GM12878 (cell line): ENCODE data around the gene RSBN1L. TPM values are rescaled to one million over a fixed set of nuclear protein-coding genes. Genes with fewer than 3 reads are reported as not detected.

Source experiments
- ATF7 ChIP-seq: fragments of 450-650 bp; IDR thresholded peaks from 2 replicates; pipeline ENCODE4 v1.6.1; 2016; ENCODE audit warnings: low read depth, mild to moderate bottlenecking
- BCL11A ChIP-seq: IDR thresholded peaks from 2 replicates; pipeline ENCODE4 v1.6.1; 2011; ENCODE audit warnings: low read depth, low read length
- EP300 ChIP-seq, 2 experiments: fragments of 150-350 bp in 1 of 2; IDR thresholded peaks; 2 replicates each; pipeline ENCODE4 v1.6.1; 2011 to 2012; ENCODE audit warnings: low read depth in 2 of 2, low read length in 2 of 2, borderline replicate concordance in 1 of 2, improper control_type of control experiment in 1 of 2, inconsistent platforms in 1 of 2; ENCODE audit not compliant: control insufficient read depth in 1 of 2
- FOXK2 ChIP-seq: fragments of 450-650 bp; IDR thresholded peaks from 2 replicates; pipeline ENCODE4 v1.6.1; 2017; ENCODE audit warnings: mild to moderate bottlenecking, moderate library complexity
- NBN ChIP-seq: fragments of 450-650 bp; IDR thresholded peaks from 2 replicates; pipeline ENCODE4 v1.6.1; 2016
- NFXL1 ChIP-seq: fragments of 450-650 bp; IDR thresholded peaks from 2 replicates; pipeline ENCODE4 v1.6.1; 2017; ENCODE audit warnings: antibody characterized with exemption, mild to moderate bottlenecking, borderline replicate concordance
- NR2C2 ChIP-seq: IDR thresholded peaks from 2 replicates; pipeline ENCODE4 v1.6.1; 2011; ENCODE audit warnings: borderline replicate concordance, low read depth; ENCODE audit not compliant: control insufficient read depth, insufficient read length
- NR2F1 ChIP-seq: fragments of 450-650 bp; conservative IDR thresholded peaks from 2 replicates; pipeline ENCODE4 v1.6.1; 2017; ENCODE audit warnings: mild to moderate bottlenecking
- RB1 ChIP-seq: fragments of 450-650 bp; formaldehyde crosslinking; IDR thresholded peaks from 2 replicates; pipeline ENCODE4 v1.6.1; 2017; ENCODE audit warnings: mild to moderate bottlenecking, borderline replicate concordance
- RELA ChIP-seq: fragments of 450-650 bp; IDR thresholded peaks from 2 replicates; pipeline ENCODE4 v1.8.0; 2014; ENCODE audit warnings: borderline replicate concordance; ENCODE audit not compliant: partially characterized antibody
- RUNX3 ChIP-seq: IDR thresholded peaks from 2 replicates; pipeline ENCODE4 v1.6.1; 2012; ENCODE audit warnings: low read length, inconsistent platforms
- SMARCA5 ChIP-seq: fragments of 450-650 bp; IDR thresholded peaks from 2 replicates; pipeline ENCODE4 v1.6.1; 2017; ENCODE audit warnings: mild to moderate bottlenecking
- TCF12 ChIP-seq: IDR thresholded peaks from 2 replicates; pipeline ENCODE4 v1.6.1; 2011; ENCODE audit warnings: low read depth, mild to moderate bottlenecking, low read length
- ZBED1 ChIP-seq: IDR thresholded peaks from 2 replicates; pipeline ENCODE4 v1.6.1; 2016; ENCODE audit warnings: borderline replicate concordance
- polyA plus RNA-seq, 11 experiments: library from polyadenylated mRNA; depleted of rRNA in 4 of 11; unstranded in 6 of 11; stranded (reverse) in 5 of 11; fragments of >200 nt; fragmentation: Nextera tagmentation in 4 of 11; fragmentation: Illumina TruSeq in 1 of 11; extraction: Ambion mirVana in 4 of 11; extraction: Trizol in 1 of 11; gene quantifications; 1 replicate in 1 of 11; 2 replicates in 10 of 11; pipeline versions ENCODE4 v1.2.1 to v1.2.3, GENCODE V29; 2011 to 2016; ENCODE audit warnings: inconsistent platforms in 2 of 11, missing spikeins in 2 of 11, low read depth in 1 of 11
- total RNA-seq, 4 experiments: library from RNA; depleted of rRNA in 3 of 4; stranded (reverse); fragments of >200 nt in 3 of 4; fragmentation: Illumina TruSeq in 1 of 4; extraction: Trizol in 1 of 4; gene quantifications; 2 replicates each; pipeline versions ENCODE4 v1.2.1 to v1.2.3, GENCODE V29; 2013 to 2021
- TF ChIP-seq, protein P1 (sequence below): fragments of 450-650 bp; IDR thresholded peaks from 2 replicates; pipeline ENCODE4 v1.6.1; 2017; ENCODE audit warnings: antibody characterized with exemption, mild to moderate bottlenecking, moderate library complexity
- TF ChIP-seq, protein P2 (sequence below), 3 experiments: IDR thresholded peaks in 2 of 3; conservative IDR thresholded peaks in 1 of 3; 2 replicates each; pipeline ENCODE4 v1.5.1; 2011; ENCODE audit warnings: low read depth in 3 of 3, low read length in 3 of 3, mild to moderate bottlenecking in 3 of 3, control low read depth in 2 of 3, moderate library complexity in 2 of 3, inconsistent platforms in 1 of 3, mixed read lengths in 1 of 3; ENCODE audit not compliant: control insufficient read depth in 2 of 3, insufficient read depth in 1 of 3; ENCODE audit errors: extremely low read depth in 1 of 3
- TF ChIP-seq, protein P3 (sequence below): fragments of 450-650 bp; IDR thresholded peaks from 2 replicates; pipeline ENCODE4 v1.6.1; 2016; ENCODE audit warnings: mild to moderate bottlenecking
- TF ChIP-seq, protein P4 (sequence below): fragments of 450-650 bp; IDR thresholded peaks from 2 replicates; pipeline ENCODE4 v1.6.1; 2014; ENCODE audit warnings: mild to moderate bottlenecking
- TF ChIP-seq, protein P5 (sequence below): fragments of 450-650 bp; IDR thresholded peaks from 2 replicates; pipeline ENCODE4 v1.6.1; 2016; ENCODE audit warnings: mild to moderate bottlenecking, moderate library complexity, borderline replicate concordance

RSBN1L gene
- total and polyA plus RNA-seq, 10 of the 15 experiments (the other 5 are each of a cell fraction or from before 2014, with no cell fraction given) = 4.5 to 23.7 (median 10.3) TPM

DNA sequence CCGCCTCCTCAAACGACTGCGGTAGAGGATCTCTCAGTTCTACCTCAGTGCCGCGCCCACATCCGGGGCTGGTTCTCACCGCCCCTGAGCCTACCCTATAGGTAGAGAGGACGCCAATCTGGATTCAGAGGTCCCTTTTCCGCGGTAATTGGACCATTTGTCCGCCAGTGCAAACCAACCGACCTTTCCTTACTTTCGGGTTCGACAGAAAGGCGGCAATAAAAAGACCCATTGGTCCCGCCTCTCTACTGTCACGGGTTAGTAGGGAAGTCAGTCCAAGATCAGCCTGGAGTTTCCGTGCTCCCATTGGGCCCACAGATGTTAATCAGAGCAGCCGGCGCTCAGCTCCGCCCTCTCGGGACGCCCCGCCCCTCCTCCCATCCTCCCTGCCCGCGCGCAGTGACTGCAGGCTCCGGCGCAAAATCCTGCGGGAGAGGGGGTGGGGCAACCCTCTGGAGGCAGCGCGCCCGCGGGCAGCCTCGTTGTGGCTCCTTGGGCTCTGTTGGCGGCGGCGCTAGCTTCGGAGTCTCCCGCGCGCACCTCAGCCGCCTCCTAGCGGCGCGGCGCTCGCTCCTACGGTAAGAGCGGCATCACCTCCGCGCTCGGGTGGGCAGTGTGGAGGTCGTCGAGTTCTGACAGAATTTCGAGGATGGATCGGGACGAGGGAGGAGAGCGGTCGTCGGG, 102.3 kb downstream of the RSBN1L start, which contains the start of the genes PHTF2 and TMEM60 (continued):
- TF ChIP-seq, protein P1, sequence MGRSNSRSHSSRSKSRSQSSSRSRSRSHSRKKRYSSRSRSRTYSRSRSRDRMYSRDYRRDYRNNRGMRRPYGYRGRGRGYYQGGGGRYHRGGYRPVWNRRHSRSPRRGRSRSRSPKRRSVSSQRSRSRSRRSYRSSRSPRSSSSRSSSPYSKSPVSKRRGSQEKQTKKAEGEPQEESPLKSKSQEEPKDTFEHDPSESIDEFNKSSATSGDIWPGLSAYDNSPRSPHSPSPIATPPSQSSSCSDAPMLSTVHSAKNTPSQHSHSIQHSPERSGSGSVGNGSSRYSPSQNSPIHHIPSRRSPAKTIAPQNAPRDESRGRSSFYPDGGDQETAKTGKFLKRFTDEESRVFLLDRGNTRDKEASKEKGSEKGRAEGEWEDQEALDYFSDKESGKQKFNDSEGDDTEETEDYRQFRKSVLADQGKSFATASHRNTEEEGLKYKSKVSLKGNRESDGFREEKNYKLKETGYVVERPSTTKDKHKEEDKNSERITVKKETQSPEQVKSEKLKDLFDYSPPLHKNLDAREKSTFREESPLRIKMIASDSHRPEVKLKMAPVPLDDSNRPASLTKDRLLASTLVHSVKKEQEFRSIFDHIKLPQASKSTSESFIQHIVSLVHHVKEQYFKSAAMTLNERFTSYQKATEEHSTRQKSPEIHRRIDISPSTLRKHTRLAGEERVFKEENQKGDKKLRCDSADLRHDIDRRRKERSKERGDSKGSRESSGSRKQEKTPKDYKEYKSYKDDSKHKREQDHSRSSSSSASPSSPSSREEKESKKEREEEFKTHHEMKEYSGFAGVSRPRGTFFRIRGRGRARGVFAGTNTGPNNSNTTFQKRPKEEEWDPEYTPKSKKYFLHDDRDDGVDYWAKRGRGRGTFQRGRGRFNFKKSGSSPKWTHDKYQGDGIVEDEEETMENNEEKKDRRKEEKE = no peak
- TF ChIP-seq BCL11A (no peak), RUNX3 (peak; percentile 93), RB1 (peak; percentile 91; the same call in 1 of the 2 replicates), NFXL1 (no peak), ZBED1 (no peak), NR2F1 (no peak), EP300 (IDR thresholded peaks at IDR 0.05; ENCODE audit: borderline replicate concordance in 1 of 2, control insufficient read depth in 1 of 2, low read depth in 2 of 2, low read length in 2 of 2) (0 out of 4 replicates have a peak, but pooled peaks of 1 of the 2 experiments have one; percentile 0), NBN (no peak), FOXK2 (no peak), ATF7 (peak; percentile 70), RELA (peak; percentile 37), TCF12 (0 out of 2 replicates have a peak, but pooled peaks have one; percentile 40), SMARCA5 (peak; percentile 84; the same call in 1 of the 2 replicates), NR2C2 (no peak)
- TF ChIP-seq, protein P2, sequence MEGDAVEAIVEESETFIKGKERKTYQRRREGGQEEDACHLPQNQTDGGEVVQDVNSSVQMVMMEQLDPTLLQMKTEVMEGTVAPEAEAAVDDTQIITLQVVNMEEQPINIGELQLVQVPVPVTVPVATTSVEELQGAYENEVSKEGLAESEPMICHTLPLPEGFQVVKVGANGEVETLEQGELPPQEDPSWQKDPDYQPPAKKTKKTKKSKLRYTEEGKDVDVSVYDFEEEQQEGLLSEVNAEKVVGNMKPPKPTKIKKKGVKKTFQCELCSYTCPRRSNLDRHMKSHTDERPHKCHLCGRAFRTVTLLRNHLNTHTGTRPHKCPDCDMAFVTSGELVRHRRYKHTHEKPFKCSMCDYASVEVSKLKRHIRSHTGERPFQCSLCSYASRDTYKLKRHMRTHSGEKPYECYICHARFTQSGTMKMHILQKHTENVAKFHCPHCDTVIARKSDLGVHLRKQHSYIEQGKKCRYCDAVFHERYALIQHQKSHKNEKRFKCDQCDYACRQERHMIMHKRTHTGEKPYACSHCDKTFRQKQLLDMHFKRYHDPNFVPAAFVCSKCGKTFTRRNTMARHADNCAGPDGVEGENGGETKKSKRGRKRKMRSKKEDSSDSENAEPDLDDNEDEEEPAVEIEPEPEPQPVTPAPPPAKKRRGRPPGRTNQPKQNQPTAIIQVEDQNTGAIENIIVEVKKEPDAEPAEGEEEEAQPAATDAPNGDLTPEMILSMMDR (IDR thresholded peaks at IDR 0.05 in 2 of 3, conservative IDR thresholded peaks at IDR 0.05 in 1 of 3; ENCODE audit: control insufficient read depth in 2 of 3, extremely low read depth in 1 of 3, insufficient read depth in 1 of 3, low read depth in 3 of 3, low read length in 3 of 3) = peak; percentile 37 to 66 (median 50)
- TF ChIP-seq, protein P3, sequence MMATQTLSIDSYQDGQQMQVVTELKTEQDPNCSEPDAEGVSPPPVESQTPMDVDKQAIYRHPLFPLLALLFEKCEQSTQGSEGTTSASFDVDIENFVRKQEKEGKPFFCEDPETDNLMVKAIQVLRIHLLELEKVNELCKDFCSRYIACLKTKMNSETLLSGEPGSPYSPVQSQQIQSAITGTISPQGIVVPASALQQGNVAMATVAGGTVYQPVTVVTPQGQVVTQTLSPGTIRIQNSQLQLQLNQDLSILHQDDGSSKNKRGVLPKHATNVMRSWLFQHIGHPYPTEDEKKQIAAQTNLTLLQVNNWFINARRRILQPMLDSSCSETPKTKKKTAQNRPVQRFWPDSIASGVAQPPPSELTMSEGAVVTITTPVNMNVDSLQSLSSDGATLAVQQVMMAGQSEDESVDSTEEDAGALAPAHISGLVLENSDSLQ = peak; percentile 100
- TF ChIP-seq, protein P4, sequence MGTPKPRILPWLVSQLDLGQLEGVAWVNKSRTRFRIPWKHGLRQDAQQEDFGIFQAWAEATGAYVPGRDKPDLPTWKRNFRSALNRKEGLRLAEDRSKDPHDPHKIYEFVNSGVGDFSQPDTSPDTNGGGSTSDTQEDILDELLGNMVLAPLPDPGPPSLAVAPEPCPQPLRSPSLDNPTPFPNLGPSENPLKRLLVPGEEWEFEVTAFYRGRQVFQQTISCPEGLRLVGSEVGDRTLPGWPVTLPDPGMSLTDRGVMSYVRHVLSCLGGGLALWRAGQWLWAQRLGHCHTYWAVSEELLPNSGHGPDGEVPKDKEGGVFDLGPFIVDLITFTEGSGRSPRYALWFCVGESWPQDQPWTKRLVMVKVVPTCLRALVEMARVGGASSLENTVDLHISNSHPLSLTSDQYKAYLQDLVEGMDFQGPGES = peak; percentile 97
- TF ChIP-seq, protein P5, sequence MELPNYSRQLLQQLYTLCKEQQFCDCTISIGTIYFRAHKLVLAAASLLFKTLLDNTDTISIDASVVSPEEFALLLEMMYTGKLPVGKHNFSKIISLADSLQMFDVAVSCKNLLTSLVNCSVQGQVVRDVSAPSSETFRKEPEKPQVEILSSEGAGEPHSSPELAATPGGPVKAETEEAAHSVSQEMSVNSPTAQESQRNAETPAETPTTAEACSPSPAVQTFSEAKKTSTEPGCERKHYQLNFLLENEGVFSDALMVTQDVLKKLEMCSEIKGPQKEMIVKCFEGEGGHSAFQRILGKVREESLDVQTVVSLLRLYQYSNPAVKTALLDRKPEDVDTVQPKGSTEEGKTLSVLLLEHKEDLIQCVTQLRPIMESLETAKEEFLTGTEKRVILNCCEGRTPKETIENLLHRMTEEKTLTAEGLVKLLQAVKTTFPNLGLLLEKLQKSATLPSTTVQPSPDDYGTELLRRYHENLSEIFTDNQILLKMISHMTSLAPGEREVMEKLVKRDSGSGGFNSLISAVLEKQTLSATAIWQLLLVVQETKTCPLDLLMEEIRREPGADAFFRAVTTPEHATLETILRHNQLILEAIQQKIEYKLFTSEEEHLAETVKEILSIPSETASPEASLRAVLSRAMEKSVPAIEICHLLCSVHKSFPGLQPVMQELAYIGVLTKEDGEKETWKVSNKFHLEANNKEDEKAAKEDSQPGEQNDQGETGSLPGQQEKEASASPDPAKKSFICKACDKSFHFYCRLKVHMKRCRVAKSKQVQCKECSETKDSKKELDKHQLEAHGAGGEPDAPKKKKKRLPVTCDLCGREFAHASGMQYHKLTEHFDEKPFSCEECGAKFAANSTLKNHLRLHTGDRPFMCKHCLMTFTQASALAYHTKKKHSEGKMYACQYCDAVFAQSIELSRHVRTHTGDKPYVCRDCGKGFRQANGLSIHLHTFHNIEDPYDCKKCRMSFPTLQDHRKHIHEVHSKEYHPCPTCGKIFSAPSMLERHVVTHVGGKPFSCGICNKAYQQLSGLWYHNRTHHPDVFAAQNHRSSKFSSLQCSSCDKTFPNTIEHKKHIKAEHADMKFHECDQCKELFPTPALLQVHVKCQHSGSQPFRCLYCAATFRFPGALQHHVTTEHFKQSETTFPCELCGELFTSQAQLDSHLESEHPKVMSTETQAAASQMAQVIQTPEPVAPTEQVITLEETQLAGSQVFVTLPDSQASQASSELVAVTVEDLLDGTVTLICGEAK = peak; percentile 90
